Neural crest cell (in vitro differentiated cells): ENCODE data around the gene CENPM. TPM values are rescaled to one million over a fixed set of nuclear protein-coding genes. Genes with fewer than 3 reads are reported as not detected.

ENCODE experiments used
- DNase-seq: peaks from one replicate; pipeline ENCODE4 v3.0.0; 2021; ENCODE audit warnings: low read depth, mixed read lengths, low spot score
- H3K27ac Mint-ChIP-seq: one replicate; pipeline ENCODE4 v1.8.0; 2021; ENCODE audit warnings: mild to moderate bottlenecking, mixed read lengths; ENCODE audit not compliant: unreplicated experiment
- H3K27me3 Mint-ChIP-seq: 2 replicates; pipeline ENCODE4 v1.8.0; 2021; ENCODE audit warnings: low read depth, mild to moderate bottlenecking, mixed read lengths
- H3K36me3 Mint-ChIP-seq: 2 replicates; pipeline ENCODE4 v1.8.0; 2021; ENCODE audit warnings: low read depth, mild to moderate bottlenecking, mixed read lengths
- H3K4me1 Mint-ChIP-seq: 2 replicates; pipeline ENCODE4 v1.8.0; 2021; ENCODE audit warnings: mixed read lengths
- H3K4me3 Mint-ChIP-seq: one replicate; pipeline ENCODE4 v1.8.0; 2021; ENCODE audit warnings: mild to moderate bottlenecking, mixed read lengths
- H3K9me3 Mint-ChIP-seq: 2 replicates; pipeline ENCODE4 v1.8.0; 2021; ENCODE audit warnings: mixed read lengths
- total RNA-seq: library from RNA; stranded (reverse); gene quantifications from 2 replicates; pipeline ENCODE4 v1.2.1, GENCODE V29; 2021
- TF ChIP-seq, protein P1 (sequence below): fragments of 200-600 bp; sonication (generic); conservative IDR thresholded peaks from 2 replicates; pipeline ENCODE4 v1.5.0; 2021; ENCODE audit warnings: antibody characterized with exemption, mild to moderate bottlenecking

Gene CENPM
- total RNA-seq, 1 donor from 2014 or later, result 48.9 TPM

DNA sequence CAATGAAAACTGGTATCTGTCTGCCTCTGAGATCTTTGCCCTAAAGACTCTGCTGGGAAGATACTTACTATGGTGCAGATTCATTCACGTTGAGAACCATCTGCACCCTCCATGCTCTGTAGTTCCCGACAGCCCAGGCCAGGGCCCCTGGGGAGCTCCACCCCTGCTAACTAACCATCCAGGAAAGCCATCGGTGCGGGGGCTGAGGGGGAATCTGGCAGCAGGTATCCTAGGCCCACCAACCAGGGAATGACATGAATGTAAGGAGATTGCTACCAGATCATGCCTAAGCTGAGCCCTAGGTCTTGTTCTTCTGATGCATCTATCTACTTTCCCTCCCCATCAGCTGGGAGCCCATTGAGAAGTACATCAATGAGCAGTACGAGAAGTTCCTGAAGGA, 40.3 kb upstream of the CENPM start:
- Mint-ChIP-seq H3K4me1 (no peaks in the 10 kb centered on the region), H3K36me3 (peaks cover 15% of the 10 kb centered on the region)

GRCh38 chr22:41983513-41984405, 36.8 kb upstream of the CENPM start:
- H3K4me3 Mint-ChIP-seq, result no peak overlapping the region
- no peak overlapping the region for H3K27ac Mint-ChIP-seq
- no peaks in the 10 kb centered on the region for H3K9me3 Mint-ChIP-seq
- peaks cover 8% of the 10 kb centered on the region for H3K4me1 Mint-ChIP-seq
- H3K27me3 Mint-ChIP-seq, result peaks cover 4% of the 10 kb centered on the region
- TF ChIP-seq, protein P1, sequence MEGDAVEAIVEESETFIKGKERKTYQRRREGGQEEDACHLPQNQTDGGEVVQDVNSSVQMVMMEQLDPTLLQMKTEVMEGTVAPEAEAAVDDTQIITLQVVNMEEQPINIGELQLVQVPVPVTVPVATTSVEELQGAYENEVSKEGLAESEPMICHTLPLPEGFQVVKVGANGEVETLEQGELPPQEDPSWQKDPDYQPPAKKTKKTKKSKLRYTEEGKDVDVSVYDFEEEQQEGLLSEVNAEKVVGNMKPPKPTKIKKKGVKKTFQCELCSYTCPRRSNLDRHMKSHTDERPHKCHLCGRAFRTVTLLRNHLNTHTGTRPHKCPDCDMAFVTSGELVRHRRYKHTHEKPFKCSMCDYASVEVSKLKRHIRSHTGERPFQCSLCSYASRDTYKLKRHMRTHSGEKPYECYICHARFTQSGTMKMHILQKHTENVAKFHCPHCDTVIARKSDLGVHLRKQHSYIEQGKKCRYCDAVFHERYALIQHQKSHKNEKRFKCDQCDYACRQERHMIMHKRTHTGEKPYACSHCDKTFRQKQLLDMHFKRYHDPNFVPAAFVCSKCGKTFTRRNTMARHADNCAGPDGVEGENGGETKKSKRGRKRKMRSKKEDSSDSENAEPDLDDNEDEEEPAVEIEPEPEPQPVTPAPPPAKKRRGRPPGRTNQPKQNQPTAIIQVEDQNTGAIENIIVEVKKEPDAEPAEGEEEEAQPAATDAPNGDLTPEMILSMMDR, result no peak
- H3K36me3 Mint-ChIP-seq, result peaks cover 15% of the 10 kb centered on the region
- no peak for DNase-seq

More for the DNA sequence above, 40.3 kb upstream of the CENPM start:
- Mint-ChIP-seq H3K9me3 (no peaks in the 10 kb centered on the region), H3K4me3 (no peak overlapping the region), H3K27ac (peak overlapping the region; percentile 19), H3K27me3 (no peaks in the 10 kb centered on the region)
- no peak for DNase-seq
- TF ChIP-seq, protein P1, result no peak

DNA sequence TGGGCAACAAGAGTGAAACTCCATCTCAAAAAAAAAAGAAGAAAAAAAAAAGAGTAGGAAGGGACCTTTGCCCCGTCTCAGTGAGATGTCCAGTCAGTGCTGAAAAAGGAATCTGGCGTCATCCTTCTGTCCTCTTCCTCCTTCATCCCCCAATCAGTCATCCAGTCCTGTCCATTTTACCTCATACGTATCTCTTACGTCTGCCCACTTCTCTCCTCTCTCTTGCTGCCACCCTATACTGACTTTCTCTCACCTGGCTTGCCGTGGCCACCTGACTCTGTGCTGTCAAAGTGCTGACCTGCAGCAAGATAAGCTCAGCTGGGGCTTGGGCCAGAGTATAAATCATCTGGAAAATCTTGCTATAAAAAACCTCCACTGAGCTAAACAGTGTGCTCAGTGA, 35.9 kb upstream of the CENPM start:
- DNase-seq, result no peak
- peaks cover 10% of the 10 kb centered on the region for H3K36me3 Mint-ChIP-seq
- H3K4me1 Mint-ChIP-seq, result peaks cover 16% of the 10 kb centered on the region
- peaks cover 4% of the 10 kb centered on the region for H3K27me3 Mint-ChIP-seq
- TF ChIP-seq, protein P1, result no peak
- no peak overlapping the region for H3K27ac Mint-ChIP-seq
- H3K9me3 Mint-ChIP-seq, result no peaks in the 10 kb centered on the region
- H3K4me3 Mint-ChIP-seq, result no peak overlapping the region

- H3K9me3 Mint-ChIP-seq, result no peaks in the 10 kb centered on the region
- H3K27me3 Mint-ChIP-seq, result peaks cover 28% of the 10 kb centered on the region
- H3K4me3 Mint-ChIP-seq, result peak overlapping the region; percentile 72
- no peak for DNase-seq
- TF ChIP-seq, protein P1, result no peak
- H3K36me3 Mint-ChIP-seq, result peaks cover 3% of the 10 kb centered on the region
- H3K27ac Mint-ChIP-seq, result no peak overlapping the region
- peaks cover 28% of the 10 kb centered on the region for H3K4me1 Mint-ChIP-seq
These were observed 32.7 kb upstream of the CENPM start for GRCh38 chr22:41979423-41980250.

- no peak for DNase-seq
- Mint-ChIP-seq H3K4me1 (peaks cover 28% of the 10 kb centered on the region), H3K9me3 (no peaks in the 10 kb centered on the region), H3K4me3 (peak overlapping the region; percentile 82), H3K27me3 (peaks cover 34% of the 10 kb centered on the region), H3K36me3 (no peaks in the 10 kb centered on the region), H3K27ac (no peak overlapping the region)
- TF ChIP-seq, protein P1, result no peak
These were observed 31.8 kb upstream of the CENPM start for GRCh38 chr22:41978732-41979131.
